ENCODE data around the gene SF3B5.

Gene SF3B5

DNA sequence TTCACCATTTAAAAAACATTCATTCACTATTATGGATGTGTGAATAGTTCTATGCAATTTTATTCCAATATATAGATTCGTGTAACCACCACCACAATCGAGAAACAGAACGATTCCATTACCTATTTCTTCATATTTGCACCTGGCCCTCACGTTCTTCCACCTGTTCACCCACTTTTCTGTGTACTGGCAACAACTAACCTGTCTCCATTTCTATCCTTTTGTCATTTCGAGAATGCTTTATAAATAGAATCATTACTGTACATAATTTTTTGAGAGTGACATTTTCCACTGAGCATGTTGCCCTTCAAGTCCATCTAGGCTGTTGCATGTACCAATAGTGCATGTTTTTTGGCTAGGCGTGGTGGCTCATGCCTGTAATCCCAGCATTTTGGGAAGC is 31.7 kb upstream of the SF3B5 start:
- Mint-ChIP-seq H3K27me3 (ENCODE audit: low read depth) (peaks cover 4% of the 10 kb centered on the region), H3K9me3 (no peaks in the 10 kb centered on the region), H3K4me1 (ENCODE audit: low read depth) (peaks cover 9% of the 10 kb centered on the region), H3K27ac (no peak overlapping the region), H3K36me3 (ENCODE audit: low read depth) (no peaks in the 10 kb centered on the region), H3K4me3 (no peak overlapping the region)
- DNase-seq (ENCODE audit: low spot score) = no peak

DNA sequence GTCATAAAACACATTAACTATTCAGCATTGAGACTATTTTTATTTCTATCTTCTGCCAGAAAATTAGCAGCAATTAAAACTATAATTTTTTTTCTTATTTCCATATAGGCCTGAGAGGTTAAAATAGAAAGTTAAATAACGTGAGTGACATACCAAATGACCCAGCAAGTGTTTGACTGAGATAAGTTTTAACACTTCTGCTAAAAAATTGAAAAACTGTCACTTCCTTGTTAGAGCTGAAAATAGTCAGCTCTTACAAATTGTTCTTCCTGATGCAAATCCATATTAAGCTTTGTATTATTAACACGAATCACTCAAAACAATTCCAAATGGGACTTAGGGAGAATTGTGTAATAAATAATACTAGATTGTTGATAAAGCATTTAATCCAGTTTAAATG is 28.5 kb upstream of the SF3B5 start:
- H3K4me3 Mint-ChIP-seq = no peak overlapping the region
- no peaks in the 10 kb centered on the region for H3K9me3 Mint-ChIP-seq
- no peak for DNase-seq (ENCODE audit: low spot score)
- H3K27me3 Mint-ChIP-seq (ENCODE audit: low read depth) = peaks cover 5% of the 10 kb centered on the region
- H3K36me3 Mint-ChIP-seq (ENCODE audit: low read depth) = no peaks in the 10 kb centered on the region
- H3K27ac Mint-ChIP-seq = no peak overlapping the region
- no peaks in the 10 kb centered on the region for H3K4me1 Mint-ChIP-seq (ENCODE audit: low read depth)

DNA sequence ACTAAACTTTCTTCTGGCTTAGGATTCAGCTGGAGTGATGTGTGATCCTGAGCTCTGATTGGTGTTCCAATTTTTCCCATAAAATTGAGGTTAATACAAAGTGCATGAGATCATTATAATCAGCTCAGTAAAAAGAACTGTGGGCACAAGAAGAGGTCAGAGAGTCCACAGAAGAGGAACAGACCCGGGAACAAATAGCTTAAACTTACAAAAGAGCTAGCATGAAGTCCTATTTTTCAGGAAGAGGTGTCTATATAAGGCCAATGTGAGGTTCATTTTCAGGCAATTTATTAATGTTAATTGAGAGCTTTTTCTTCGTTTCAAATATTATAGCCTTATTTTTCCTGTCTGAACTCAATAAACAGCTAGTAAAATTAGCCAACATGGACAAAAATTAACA is 28.0 kb upstream of the SF3B5 start:
- Mint-ChIP-seq H3K27ac (no peak overlapping the region), H3K9me3 (no peaks in the 10 kb centered on the region), H3K36me3 (ENCODE audit: low read depth) (no peaks in the 10 kb centered on the region), H3K27me3 (ENCODE audit: low read depth) (peaks cover 4% of the 10 kb centered on the region), H3K4me3 (no peak overlapping the region), H3K4me1 (ENCODE audit: low read depth) (no peaks in the 10 kb centered on the region)
- DNase-seq (ENCODE audit: low spot score) = no peak

DNA sequence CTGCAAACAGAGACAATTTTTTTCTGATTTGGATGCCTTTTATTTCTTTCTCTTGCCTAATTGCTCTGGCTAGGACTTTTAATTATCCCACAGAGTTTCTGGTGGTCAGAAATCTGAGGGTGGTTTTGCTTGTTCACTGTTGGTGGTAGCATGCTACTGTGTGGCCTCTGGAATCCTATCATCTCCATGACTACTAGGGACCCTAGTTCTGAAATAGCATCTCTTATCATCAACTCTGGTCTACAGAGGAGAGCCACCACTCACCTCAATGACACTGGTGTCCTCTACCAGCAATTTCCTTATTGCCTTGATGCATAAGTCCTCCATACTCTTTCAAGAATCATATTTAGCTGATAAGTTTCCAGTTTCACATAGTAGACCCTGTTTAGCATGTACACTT is 27.5 kb upstream of the SF3B5 start:
- Mint-ChIP-seq H3K36me3 (ENCODE audit: low read depth) (no peaks in the 10 kb centered on the region), H3K27me3 (ENCODE audit: low read depth) (peaks cover 2% of the 10 kb centered on the region), H3K9me3 (no peaks in the 10 kb centered on the region), H3K4me3 (no peak overlapping the region), H3K4me1 (ENCODE audit: low read depth) (no peaks in the 10 kb centered on the region), H3K27ac (no peak overlapping the region)
- no peak for DNase-seq (ENCODE audit: low spot score)

DNA sequence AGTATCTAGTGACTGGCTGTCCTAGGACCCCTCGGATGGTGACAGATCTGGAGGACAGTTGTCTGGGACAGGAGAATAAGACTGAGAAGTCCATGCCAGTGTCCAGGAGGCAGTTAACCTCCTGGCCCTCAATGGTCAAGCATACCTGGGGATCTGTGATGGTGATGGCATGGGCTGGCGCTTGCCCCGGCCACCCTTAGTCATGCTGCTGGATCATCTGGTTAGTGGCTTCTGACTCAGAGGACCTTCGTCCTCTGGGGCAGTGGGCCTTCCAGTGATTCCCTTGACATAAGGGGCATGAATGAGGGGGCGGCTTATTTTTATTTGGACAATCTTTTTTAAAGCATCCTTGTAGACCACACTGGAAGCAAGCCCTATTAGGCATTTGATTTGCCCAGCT is 24.0 kb upstream of the SF3B5 start:
- no peaks in the 10 kb centered on the region for H3K4me1 Mint-ChIP-seq (ENCODE audit: low read depth)
- peaks cover 8% of the 10 kb centered on the region for H3K27me3 Mint-ChIP-seq (ENCODE audit: low read depth)
- H3K36me3 Mint-ChIP-seq (ENCODE audit: low read depth) = no peaks in the 10 kb centered on the region
- H3K9me3 Mint-ChIP-seq = no peaks in the 10 kb centered on the region
- H3K27ac Mint-ChIP-seq = no peak overlapping the region
- no peak for DNase-seq (ENCODE audit: low spot score)
- H3K4me3 Mint-ChIP-seq = no peak overlapping the region

DNA sequence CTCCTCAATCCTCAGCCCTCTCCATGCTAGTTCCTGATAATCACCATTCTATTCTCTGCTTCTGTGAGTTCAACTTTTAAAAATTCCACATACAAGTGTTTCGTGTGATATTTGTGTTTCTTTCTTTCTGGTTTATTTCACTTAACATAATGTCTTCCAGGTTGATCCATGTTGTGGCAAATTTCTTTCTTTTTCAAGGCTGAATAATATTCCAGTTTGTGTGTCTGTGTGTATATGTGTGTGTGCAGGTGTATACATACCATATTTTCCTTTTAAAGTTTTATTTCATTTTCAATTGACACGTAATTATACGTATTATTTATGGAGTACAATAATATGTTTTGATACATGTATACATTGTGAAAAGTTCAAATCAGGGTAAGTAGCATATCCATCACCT is 19.8 kb upstream of the SF3B5 start:
- Mint-ChIP-seq H3K27me3 (ENCODE audit: low read depth) (peaks cover 11% of the 10 kb centered on the region), H3K36me3 (ENCODE audit: low read depth) (no peaks in the 10 kb centered on the region), H3K4me1 (ENCODE audit: low read depth) (no peaks in the 10 kb centered on the region), H3K9me3 (no peaks in the 10 kb centered on the region), H3K27ac (no peak overlapping the region), H3K4me3 (no peak overlapping the region)
- no peak for DNase-seq (ENCODE audit: low spot score)

DNA sequence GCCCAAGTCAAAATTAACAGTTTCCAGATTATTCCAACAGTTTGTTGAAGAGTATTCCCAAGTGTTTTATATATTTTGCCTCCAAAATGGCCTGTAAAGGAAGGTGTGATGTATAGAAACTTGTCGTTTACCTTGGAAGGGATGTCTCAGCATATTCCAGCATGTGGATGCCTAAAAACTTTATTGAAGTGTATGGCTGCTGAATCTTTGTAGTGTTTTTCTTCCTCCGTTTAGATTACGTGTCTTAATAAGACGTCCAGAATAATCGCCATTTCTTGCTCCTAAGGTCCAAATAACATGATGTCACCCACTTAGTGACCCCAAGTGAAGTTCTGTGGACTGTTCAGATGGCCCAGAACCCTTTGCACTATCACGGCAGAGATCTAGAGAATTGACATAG is 18.0 kb upstream of the SF3B5 start:
- Mint-ChIP-seq H3K27me3 (ENCODE audit: low read depth) (peaks cover 14% of the 10 kb centered on the region), H3K4me1 (ENCODE audit: low read depth) (no peaks in the 10 kb centered on the region), H3K9me3 (no peaks in the 10 kb centered on the region), H3K27ac (no peak overlapping the region), H3K4me3 (no peak overlapping the region), H3K36me3 (ENCODE audit: low read depth) (no peaks in the 10 kb centered on the region)
- no peak for DNase-seq (ENCODE audit: low spot score)

DNA sequence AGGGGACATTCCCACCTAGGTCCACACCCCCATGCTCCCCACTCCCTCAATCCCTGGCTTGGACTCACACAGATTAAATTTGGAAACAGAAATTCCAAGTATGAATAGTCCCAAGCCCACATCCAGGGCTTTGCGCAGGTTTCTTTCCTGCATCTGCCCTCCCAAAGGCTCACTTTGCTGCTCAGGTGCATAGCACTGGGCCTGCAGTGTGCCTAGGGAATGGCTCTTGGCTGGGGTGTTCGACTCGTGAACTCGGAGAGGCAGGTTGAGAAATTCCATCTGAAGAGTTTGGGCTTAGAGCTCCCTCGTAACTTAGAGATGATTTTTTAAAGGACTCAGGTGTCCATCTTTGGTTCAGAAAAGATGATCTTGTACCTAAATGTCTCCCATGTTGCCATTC is 14.8 kb upstream of the SF3B5 start:
- DNase-seq (ENCODE audit: low spot score) = no peak
- Mint-ChIP-seq H3K27me3 (ENCODE audit: low read depth) (peaks cover 9% of the 10 kb centered on the region), H3K36me3 (ENCODE audit: low read depth) (no peaks in the 10 kb centered on the region), H3K4me3 (no peak overlapping the region), H3K27ac (no peak overlapping the region), H3K9me3 (no peaks in the 10 kb centered on the region), H3K4me1 (ENCODE audit: low read depth) (peaks cover 5% of the 10 kb centered on the region)

DNA sequence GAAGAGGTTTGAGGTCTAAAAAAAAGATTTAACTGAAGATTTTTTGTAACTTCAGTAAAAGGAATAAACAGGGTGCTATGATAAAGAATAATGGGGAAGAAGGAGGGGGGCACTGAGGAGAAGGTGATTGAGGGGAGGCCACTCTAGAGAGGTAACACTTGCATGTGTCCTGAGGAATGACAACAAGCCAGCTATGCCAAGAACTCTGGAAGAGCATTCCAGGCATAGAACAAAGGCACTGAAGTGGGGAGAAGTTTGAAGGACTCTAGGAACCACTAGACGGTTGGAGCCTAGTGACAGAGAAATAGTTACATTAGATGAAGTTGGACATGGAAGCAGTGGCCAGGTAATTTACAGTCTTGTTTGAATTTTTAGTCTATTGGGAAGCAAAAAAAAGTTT is 10.8 kb upstream of the SF3B5 start:
- H3K4me3 Mint-ChIP-seq = no peak overlapping the region
- peaks cover 7% of the 10 kb centered on the region for H3K4me1 Mint-ChIP-seq (ENCODE audit: low read depth)
- no peak overlapping the region for H3K27ac Mint-ChIP-seq
- H3K9me3 Mint-ChIP-seq = no peaks in the 10 kb centered on the region
- H3K36me3 Mint-ChIP-seq (ENCODE audit: low read depth) = no peaks in the 10 kb centered on the region
- DNase-seq (ENCODE audit: low spot score) = no peak
- H3K27me3 Mint-ChIP-seq (ENCODE audit: low read depth) = peaks cover 7% of the 10 kb centered on the region

DNA sequence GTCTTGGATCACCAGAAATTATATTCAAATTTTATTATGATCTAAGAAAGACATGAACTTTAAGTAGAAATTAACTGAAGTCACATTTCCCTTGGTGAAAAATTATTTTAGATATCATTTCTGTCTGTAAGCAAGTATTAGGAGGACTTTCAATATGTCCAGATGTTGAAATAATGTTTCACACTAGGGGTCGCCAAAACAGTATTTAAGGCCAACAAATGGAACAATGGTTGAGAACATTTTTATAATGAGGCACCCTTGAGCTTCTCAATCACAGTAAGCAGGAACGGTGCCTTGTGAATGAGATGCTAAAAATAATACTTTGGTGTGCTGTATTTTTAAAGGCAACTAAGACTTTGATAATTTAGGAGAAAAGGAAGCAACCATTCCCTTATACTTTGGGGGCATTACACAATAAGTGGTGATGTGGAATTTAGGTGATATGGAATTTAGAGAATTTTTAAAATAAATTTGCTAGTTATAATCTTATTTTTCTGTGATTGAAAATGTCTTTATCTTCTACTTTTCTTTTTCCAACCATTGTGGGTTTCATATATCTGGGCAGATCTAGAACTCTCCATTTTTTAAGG is 9.6 kb upstream of the SF3B5 start:
- Mint-ChIP-seq H3K4me3 (no peak overlapping the region), H3K9me3 (no peaks in the 10 kb centered on the region), H3K36me3 (ENCODE audit: low read depth) (no peaks in the 10 kb centered on the region), H3K27me3 (ENCODE audit: low read depth) (peaks cover 5% of the 10 kb centered on the region), H3K27ac (no peak overlapping the region), H3K4me1 (ENCODE audit: low read depth) (peaks cover 7% of the 10 kb centered on the region)
- DNase-seq (ENCODE audit: low spot score) = peak; percentile 20

DNA sequence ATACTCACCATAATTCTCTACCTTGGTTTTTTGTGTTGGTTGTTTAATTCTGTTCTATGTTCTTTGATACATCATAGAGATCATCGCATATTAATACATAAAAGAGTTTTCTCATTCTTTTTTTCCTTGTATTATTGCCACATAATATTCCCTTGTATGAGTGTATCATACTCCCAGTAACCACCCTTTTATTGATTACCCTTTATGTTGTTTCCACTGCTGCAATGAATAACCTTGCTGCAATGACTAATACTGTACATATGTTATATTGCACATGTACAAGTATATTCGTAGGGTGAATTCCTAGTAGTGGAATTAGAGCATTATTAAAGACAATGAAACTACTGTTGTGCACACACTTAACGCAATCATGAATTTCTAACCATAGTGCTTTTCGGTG is 9.1 kb upstream of the SF3B5 start:
- Mint-ChIP-seq H3K36me3 (ENCODE audit: low read depth) (no peaks in the 10 kb centered on the region), H3K27me3 (ENCODE audit: low read depth) (peaks cover 5% of the 10 kb centered on the region), H3K9me3 (no peaks in the 10 kb centered on the region), H3K27ac (no peak overlapping the region), H3K4me1 (ENCODE audit: low read depth) (peaks cover 7% of the 10 kb centered on the region), H3K4me3 (no peak overlapping the region)
- DNase-seq (ENCODE audit: low spot score) = no peak

DNA sequence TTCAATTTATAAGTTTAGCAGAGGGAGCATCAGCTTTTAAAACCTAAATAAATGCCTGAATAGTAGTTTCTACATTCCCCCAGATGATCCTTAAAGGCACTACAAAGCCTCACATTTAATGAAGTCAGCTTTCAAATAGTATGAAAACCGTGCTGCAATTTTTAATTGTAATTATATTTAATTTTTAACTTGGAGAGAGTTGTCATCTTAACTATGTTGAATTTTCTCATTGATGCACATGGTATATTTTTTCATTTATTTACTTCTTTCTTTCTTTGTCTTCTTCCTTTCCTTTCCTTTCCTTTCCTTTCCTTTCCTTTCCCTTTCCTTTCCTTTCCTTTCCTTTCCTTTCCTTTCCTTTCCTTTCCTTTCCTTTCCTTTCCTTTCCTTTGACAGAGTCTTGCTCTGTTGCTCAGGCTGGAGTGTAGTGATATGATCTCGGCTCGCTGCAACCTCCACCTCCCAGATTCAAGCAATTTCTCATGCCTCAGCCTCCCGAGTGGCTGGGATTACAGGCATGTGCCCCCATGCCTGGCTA is 7.7 kb upstream of the SF3B5 start:
- H3K4me3 Mint-ChIP-seq = no peak overlapping the region

DNA sequence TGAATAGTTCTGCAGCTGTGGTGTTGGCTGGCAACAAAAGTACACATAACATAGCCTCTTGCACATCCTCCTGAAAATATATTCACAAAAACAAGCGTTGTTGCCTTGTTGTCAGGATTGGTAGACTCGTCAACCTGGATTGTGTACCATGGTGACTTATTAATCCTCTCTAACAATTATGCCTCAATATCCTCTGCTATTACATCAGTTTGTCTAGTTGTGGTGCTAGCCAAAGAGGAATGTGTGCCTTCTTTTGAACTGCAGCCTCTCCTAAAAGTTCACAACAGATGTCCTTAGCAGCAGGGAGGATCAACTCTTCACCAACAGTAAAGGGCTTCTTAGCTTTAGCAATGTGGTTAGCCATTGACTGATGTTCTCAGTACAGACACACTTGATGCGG is 3.6 kb upstream of the SF3B5 start:
- DNase-seq (ENCODE audit: low spot score) = no peak
- H3K36me3 Mint-ChIP-seq (ENCODE audit: low read depth) = peaks cover 4% of the 10 kb centered on the region
- H3K4me3 Mint-ChIP-seq = no peak overlapping the region
- peaks cover 6% of the 10 kb centered on the region for H3K27me3 Mint-ChIP-seq (ENCODE audit: low read depth)
- no peaks in the 10 kb centered on the region for H3K9me3 Mint-ChIP-seq
- peaks cover 17% of the 10 kb centered on the region for H3K4me1 Mint-ChIP-seq (ENCODE audit: low read depth)
- H3K27ac Mint-ChIP-seq = no peak overlapping the region

More for the DNA sequence above, 7.7 kb upstream of the SF3B5 start:
- H3K27me3 Mint-ChIP-seq (ENCODE audit: low read depth) = peaks cover 2% of the 10 kb centered on the region
- H3K4me1 Mint-ChIP-seq (ENCODE audit: low read depth) = peaks cover 10% of the 10 kb centered on the region
- H3K36me3 Mint-ChIP-seq (ENCODE audit: low read depth) = no peaks in the 10 kb centered on the region
- H3K9me3 Mint-ChIP-seq = no peaks in the 10 kb centered on the region
- no peak for DNase-seq (ENCODE audit: low spot score)
- peak overlapping the region; percentile 8 for H3K27ac Mint-ChIP-seq

DNA sequence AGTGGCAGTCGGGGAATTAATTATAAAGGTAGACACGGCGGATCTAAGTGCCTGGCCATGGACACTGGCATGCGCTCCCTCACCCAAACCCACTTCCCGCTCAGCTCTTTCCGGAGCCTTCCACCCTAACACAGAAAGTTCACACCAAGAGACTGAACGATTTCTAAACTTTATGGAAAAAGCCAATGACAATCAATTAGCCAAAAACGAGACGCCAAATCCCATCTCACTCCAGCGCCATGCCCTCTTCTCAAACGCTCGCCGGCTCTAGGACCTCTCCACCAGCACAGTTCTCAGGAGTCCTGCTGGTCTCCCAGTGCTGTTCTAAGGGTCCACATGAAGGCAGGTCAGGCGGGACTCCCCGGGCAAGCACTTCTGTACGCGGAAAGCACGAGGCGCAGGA is 641 bp downstream of the SF3B5 start:
- Mint-ChIP-seq H3K4me1 (ENCODE audit: low read depth) (peaks cover 26% of the 10 kb centered on the region), H3K4me3 (peak overlapping the region; percentile 98), H3K36me3 (ENCODE audit: low read depth) (peaks cover 9% of the 10 kb centered on the region), H3K9me3 (no peaks in the 10 kb centered on the region), H3K27ac (peak overlapping the region; percentile 99), H3K27me3 (ENCODE audit: low read depth) (peaks cover 4% of the 10 kb centered on the region)
- no peak for DNase-seq (ENCODE audit: low spot score)

DNA sequence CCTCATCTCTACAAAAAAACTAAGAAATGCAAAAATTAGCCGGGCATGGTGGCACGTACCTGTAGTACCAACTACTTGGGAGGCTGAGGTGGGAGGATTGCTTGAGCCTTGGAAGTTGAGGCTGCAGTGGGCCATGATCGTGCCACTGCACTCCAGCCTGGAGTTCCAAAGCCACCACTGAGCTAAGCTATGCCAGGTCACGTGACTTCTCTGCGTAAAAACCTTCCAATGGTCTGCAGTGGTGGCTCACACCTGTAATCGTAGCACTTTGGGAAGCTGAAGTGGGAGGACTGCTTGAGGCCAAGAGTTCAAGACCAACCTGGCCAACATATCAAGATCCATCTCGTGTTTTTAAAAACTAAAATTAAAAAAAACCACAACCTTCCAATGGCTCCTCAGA is 1.7 kb downstream of the SF3B5 start:
- no peak for DNase-seq (ENCODE audit: low spot score)
- peak overlapping the region; percentile 99 for H3K27ac Mint-ChIP-seq
- H3K36me3 Mint-ChIP-seq (ENCODE audit: low read depth) = peaks cover 9% of the 10 kb centered on the region
- peaks cover 4% of the 10 kb centered on the region for H3K27me3 Mint-ChIP-seq (ENCODE audit: low read depth)
- H3K4me1 Mint-ChIP-seq (ENCODE audit: low read depth) = peaks cover 23% of the 10 kb centered on the region
- no peaks in the 10 kb centered on the region for H3K9me3 Mint-ChIP-seq
- H3K4me3 Mint-ChIP-seq = peak overlapping the region; percentile 98

All from T-helper 2 cell treated with Interferon-gamma antibody and Interleukin-4, amounts not matched to agents 5 μg/mL and 100 μg/mL, for 36 hours (primary cell).